OCI-LY7 (cell line): ENCODE results near the gene PALLD. TPM values are rescaled to one million over a fixed set of nuclear protein-coding genes. Genes with fewer than 3 reads are reported as not detected.

Experiments used
- BruUV-seq: library from RNA; stranded (reverse); fragments of 400-500 nt; replicated peaks from 2 replicates; lab custom pipeline; 2021; lab: Mats Ljungman, UMichigan
- CTCF ChIA-PET: fragments of 300-600 bp; sonication (Branson Sonifier 250); formaldehyde crosslinking; loops from one replicate; lab custom pipeline; 2022; ENCODE audit warnings: antibody characterized with exemption; ENCODE audit not compliant: unreplicated experiment; lab: Charles Lee
- POLR2A ChIA-PET: fragments of 300-600 bp; sonication (Branson Sonifier 250); formaldehyde crosslinking; loops from one replicate; lab custom pipeline; 2022; ENCODE audit warnings: antibody characterized with exemption; lab: Charles Lee
- DNase-seq: peaks from one replicate; pipeline ENCODE4 v3.0.0-alpha.2; 2015; ENCODE audit warnings: low spot score
- H2AFZ ChIP-seq: fragments of 200-600 bp; sonication (generic), shearing (Covaris generic); 2 replicates; pipeline ENCODE4 v1.6.1; 2014; ENCODE audit warnings: mild to moderate bottlenecking, antibody characterized with exemption, low read length, moderate library complexity
- H3K27ac ChIP-seq: fragments of 200-600 bp; sonication (generic); 2 replicates; pipeline ENCODE4 v1.5.1; 2014; ENCODE audit warnings: mixed run types, low read depth, mild to moderate bottlenecking, moderate library complexity, low read length, inconsistent platforms; ENCODE audit not compliant: poor library complexity, severe bottlenecking
- H3K36me3 ChIP-seq: fragments of 200-600 bp; sonication (generic); 2 replicates; pipeline ENCODE4 v1.6.1; 2014; ENCODE audit warnings: mild to moderate bottlenecking, antibody characterized with exemption, low read length, moderate library complexity, mixed read lengths; ENCODE audit not compliant: insufficient read depth
- H3K4me1 ChIP-seq: fragments of 200-600 bp; sonication (generic); 2 replicates; pipeline ENCODE4 v1.5.1; 2014; ENCODE audit warnings: mild to moderate bottlenecking, low read length; ENCODE audit not compliant: insufficient read depth, poor library complexity, severe bottlenecking
- H3K4me2 ChIP-seq: fragments of 200-600 bp; sonication (generic); 2 replicates; pipeline ENCODE4 v1.6.1; 2014; ENCODE audit warnings: mild to moderate bottlenecking, low read length
- H3K4me3 ChIP-seq: fragments of 200-600 bp; sonication (generic); 2 replicates; pipeline ENCODE4 v1.5.1; 2014; ENCODE audit warnings: mild to moderate bottlenecking, low read depth, low read length; ENCODE audit not compliant: poor library complexity, severe bottlenecking
- H3K79me2 ChIP-seq: fragments of 200-600 bp; sonication (generic); 2 replicates; pipeline ENCODE4 v1.6.1; 2016; ENCODE audit warnings: low read depth, mild to moderate bottlenecking, low read length, moderate library complexity, mixed read lengths; ENCODE audit not compliant: insufficient read depth
- H3K9me2 ChIP-seq: fragments of 200-600 bp; sonication (generic); 2 replicates; pipeline ENCODE4 v1.6.1; 2016; ENCODE audit warnings: mild to moderate bottlenecking, low read length, mixed read lengths; ENCODE audit not compliant: insufficient read depth
- H3K9me3 ChIP-seq: fragments of 200-600 bp; sonication (generic); 2 replicates; pipeline ENCODE4 v1.6.1; 2014; ENCODE audit warnings: mild to moderate bottlenecking, mixed run types, low read length, mixed read lengths
- H4K20me1 ChIP-seq: fragments of 200-600 bp; sonication (generic); 2 replicates; pipeline ENCODE4 v1.6.1; 2014; ENCODE audit warnings: mild to moderate bottlenecking, antibody characterized with exemption, low read length, moderate library complexity, mixed read lengths; ENCODE audit not compliant: insufficient read depth
- EZH2phosphoT487 ChIP-seq: fragments of 200-600 bp; sonication (generic); IDR thresholded peaks from 2 replicates; pipeline ENCODE4 v1.6.1; 2018; ENCODE audit warnings: low read depth, borderline replicate concordance, mild to moderate bottlenecking, mixed run types, antibody characterized with exemption, low read length, moderate library complexity, mixed read lengths
- intact Hi-C: fragments of 100-400 bp; cut with micrococcal nuclease; formaldehyde crosslinking; loops from one replicate; pipeline ENCODE4 v1.10.0; 2022; ENCODE audit not compliant: unreplicated experiment
- total RNA-seq, 2 experiments: library from RNA; depleted of rRNA in 1 of 2; stranded (reverse); fragments of >200 nt in 1 of 2; shearing (Covaris generic) in 1 of 2; gene quantifications; 2 replicates each; pipeline ENCODE4 v1.2.3, GENCODE V29; 2014 to 2022
- TF ChIP-seq, protein P1 (sequence below): fragments of 200-600 bp; sonication (generic); conservative IDR thresholded peaks from 2 replicates; pipeline ENCODE4 v1.5.1; 2014; ENCODE audit warnings: mild to moderate bottlenecking, antibody characterized with exemption, low read length, moderate library complexity, mixed read lengths

Gene PALLD
- total RNA-seq, 2 experiments from 2014 or later = 0.73 to 2.8 TPM

DNA sequence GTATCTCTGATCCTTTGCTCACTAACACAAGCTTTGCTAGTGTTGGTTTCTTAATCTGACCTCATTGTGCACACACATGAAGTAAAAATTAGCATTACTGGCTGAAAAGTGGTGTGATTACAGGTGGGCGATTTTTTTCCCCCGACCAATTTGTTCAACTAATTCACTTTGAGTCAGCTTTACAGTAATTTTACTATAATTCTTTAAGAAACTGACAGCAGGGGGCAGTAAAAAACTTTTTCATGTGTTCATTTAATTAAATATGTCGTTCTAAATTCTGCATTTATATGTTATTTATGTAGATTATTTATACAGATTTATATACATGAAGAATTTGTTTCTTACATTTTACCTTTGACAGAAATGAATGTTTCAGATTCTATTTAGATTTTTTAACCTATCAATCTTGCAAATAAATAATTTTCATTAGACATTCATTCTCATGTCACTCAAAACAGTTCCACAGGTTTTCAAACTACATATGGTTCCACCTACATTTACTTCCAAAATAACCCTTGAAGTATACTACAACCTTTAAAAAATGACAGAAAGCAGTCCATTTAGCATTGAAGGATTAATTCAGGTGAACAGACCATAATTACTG lies 17.5 kb downstream of the PALLD start:
- DNase-seq = peak; percentile 38
- Histone ChIP-seq H3K79me2 (no peaks in the 10 kb centered on the region), H3K9me3 (no peaks in the 10 kb centered on the region), H2AFZ (no peak overlapping the region), H3K9me2 (no peaks in the 10 kb centered on the region), H3K4me2 (no peak overlapping the region), H3K36me3 (no peaks in the 10 kb centered on the region), H3K4me3 (no peak overlapping the region), H3K27ac (no peak overlapping the region), H3K4me1 (no peaks in the 10 kb centered on the region), H4K20me1 (no peaks in the 10 kb centered on the region)
- no peak for TF ChIP-seq EZH2phosphoT487
- TF ChIP-seq, protein P1, sequence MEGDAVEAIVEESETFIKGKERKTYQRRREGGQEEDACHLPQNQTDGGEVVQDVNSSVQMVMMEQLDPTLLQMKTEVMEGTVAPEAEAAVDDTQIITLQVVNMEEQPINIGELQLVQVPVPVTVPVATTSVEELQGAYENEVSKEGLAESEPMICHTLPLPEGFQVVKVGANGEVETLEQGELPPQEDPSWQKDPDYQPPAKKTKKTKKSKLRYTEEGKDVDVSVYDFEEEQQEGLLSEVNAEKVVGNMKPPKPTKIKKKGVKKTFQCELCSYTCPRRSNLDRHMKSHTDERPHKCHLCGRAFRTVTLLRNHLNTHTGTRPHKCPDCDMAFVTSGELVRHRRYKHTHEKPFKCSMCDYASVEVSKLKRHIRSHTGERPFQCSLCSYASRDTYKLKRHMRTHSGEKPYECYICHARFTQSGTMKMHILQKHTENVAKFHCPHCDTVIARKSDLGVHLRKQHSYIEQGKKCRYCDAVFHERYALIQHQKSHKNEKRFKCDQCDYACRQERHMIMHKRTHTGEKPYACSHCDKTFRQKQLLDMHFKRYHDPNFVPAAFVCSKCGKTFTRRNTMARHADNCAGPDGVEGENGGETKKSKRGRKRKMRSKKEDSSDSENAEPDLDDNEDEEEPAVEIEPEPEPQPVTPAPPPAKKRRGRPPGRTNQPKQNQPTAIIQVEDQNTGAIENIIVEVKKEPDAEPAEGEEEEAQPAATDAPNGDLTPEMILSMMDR = peak; percentile 77
- intact Hi-C loops = loop anchor here (2.0 kb wide), 1 partner anchor 402 kb away; no protein-coding TSS in a partner anchor
- BruUV-seq = no TSS peak
- CTCF ChIA-PET = no interaction called here
- POLR2A ChIA-PET = interaction anchor here (0.5 to 0.6 kb wide), 2 partner anchors 169 to 1413 kb away, joined by 3 to 4 read pairs; no protein-coding TSS in a partner anchor

- Histone ChIP-seq H3K9me3 (no peaks in the 10 kb centered on the region), H3K79me2 (no peaks in the 10 kb centered on the region), H3K9me2 (no peaks in the 10 kb centered on the region), H4K20me1 (no peaks in the 10 kb centered on the region), H3K27ac (no peak overlapping the region), H2AFZ (no peak overlapping the region), H3K4me2 (no peak overlapping the region), H3K4me1 (no peaks in the 10 kb centered on the region), H3K4me3 (no peak overlapping the region), H3K36me3 (no peaks in the 10 kb centered on the region)
- POLR2A ChIA-PET = interaction anchor here (1.3 kb wide), 1 partner anchor 37 kb away, joined by 3 read pairs; no protein-coding TSS in a partner anchor
- TF ChIP-seq, protein P1 = no peak
- TF ChIP-seq EZH2phosphoT487 = no peak
- no TSS peak for BruUV-seq
- CTCF ChIA-PET = no interaction called here
- no peak for DNase-seq
- intact Hi-C loops = loop anchor here (2.0 kb wide), 1 partner anchor 401 kb away; no protein-coding TSS in a partner anchor
Measured at GRCh38 chr4:168515222-168516011, 18.6 kb downstream of the PALLD start.
